Measurements from ENCODE around the gene EHBP1.
"Not testable (repeated sequence)": the region's sequence is repeated elsewhere in the genome, so short reads cannot be mapped to it uniquely, and the experiment has no call there.

The EHBP1 gene

DNA sequence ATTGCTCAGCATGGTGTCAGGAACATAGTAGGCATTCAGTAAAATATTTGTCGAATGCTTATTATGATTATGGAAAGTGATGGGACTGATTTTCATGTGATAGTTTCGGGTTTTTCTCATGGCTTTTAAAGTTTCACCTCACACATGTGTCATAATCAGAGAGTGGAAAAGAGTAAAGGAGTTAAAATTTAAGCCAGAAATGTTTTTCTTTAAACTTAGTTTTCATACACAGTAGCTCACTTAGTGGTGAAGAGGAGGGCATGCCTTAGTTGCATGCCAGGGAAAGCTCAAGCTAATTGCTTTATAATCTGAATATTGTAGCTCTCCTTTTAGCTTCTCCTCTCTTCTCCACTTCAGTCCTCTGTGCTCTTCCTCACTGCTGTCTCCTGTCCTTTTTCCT is 38.0 kb downstream of the EHBP1 start:
- TF ChIP-seq POLR2A (IDR thresholded peaks at IDR 0.05; ENCODE audit: extremely low read depth, insufficient read length) (no peak), MYC (IDR thresholded peaks at IDR 0.05; ENCODE audit: low read depth, low read length) (no peak)
- TF ChIP-seq, protein P1, sequence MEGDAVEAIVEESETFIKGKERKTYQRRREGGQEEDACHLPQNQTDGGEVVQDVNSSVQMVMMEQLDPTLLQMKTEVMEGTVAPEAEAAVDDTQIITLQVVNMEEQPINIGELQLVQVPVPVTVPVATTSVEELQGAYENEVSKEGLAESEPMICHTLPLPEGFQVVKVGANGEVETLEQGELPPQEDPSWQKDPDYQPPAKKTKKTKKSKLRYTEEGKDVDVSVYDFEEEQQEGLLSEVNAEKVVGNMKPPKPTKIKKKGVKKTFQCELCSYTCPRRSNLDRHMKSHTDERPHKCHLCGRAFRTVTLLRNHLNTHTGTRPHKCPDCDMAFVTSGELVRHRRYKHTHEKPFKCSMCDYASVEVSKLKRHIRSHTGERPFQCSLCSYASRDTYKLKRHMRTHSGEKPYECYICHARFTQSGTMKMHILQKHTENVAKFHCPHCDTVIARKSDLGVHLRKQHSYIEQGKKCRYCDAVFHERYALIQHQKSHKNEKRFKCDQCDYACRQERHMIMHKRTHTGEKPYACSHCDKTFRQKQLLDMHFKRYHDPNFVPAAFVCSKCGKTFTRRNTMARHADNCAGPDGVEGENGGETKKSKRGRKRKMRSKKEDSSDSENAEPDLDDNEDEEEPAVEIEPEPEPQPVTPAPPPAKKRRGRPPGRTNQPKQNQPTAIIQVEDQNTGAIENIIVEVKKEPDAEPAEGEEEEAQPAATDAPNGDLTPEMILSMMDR (IDR thresholded peaks at IDR 0.05; ENCODE audit: low read depth, low read length), result no peak
- TF ChIP-seq, protein P2, sequence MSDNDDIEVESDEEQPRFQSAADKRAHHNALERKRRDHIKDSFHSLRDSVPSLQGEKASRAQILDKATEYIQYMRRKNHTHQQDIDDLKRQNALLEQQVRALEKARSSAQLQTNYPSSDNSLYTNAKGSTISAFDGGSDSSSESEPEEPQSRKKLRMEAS (IDR thresholded peaks at IDR 0.05; ENCODE audit: low read depth, low read length), result no peak
- no peak for DNase-seq (ENCODE audit: low read depth)
- no peak overlapping the region for H3K4me3 ChIP-seq (ENCODE audit: low read depth, low read length)

DNA sequence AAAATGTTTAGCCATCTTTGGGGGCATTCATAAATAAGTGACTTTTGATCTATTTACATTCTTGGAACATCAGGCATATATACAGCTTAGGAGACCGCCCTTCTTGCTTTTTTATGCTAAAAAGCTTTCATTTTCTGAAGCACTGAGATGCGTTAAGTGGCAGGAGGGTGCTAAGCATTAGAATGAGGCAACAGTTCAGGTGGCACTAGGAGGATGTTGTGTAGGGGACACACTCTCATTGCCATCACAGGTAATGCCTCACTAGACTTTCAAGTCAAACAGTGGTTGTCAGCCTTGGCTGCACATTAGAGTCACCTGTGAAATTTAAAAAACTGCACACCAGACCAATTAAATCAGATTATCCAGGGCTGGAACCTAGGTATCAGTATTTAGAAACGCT is 39.1 kb downstream of the EHBP1 start:
- no peak overlapping the region for H3K4me3 ChIP-seq (ENCODE audit: low read depth, low read length)
- TF ChIP-seq MYC (IDR thresholded peaks at IDR 0.05; ENCODE audit: low read depth, low read length) (no peak), POLR2A (IDR thresholded peaks at IDR 0.05; ENCODE audit: extremely low read depth, insufficient read length) (no peak)
- TF ChIP-seq, protein P1 (IDR thresholded peaks at IDR 0.05; ENCODE audit: low read depth, low read length), result no peak
- TF ChIP-seq, protein P2 (IDR thresholded peaks at IDR 0.05; ENCODE audit: low read depth, low read length), result no peak
- no peak for DNase-seq (ENCODE audit: low read depth)

DNA sequence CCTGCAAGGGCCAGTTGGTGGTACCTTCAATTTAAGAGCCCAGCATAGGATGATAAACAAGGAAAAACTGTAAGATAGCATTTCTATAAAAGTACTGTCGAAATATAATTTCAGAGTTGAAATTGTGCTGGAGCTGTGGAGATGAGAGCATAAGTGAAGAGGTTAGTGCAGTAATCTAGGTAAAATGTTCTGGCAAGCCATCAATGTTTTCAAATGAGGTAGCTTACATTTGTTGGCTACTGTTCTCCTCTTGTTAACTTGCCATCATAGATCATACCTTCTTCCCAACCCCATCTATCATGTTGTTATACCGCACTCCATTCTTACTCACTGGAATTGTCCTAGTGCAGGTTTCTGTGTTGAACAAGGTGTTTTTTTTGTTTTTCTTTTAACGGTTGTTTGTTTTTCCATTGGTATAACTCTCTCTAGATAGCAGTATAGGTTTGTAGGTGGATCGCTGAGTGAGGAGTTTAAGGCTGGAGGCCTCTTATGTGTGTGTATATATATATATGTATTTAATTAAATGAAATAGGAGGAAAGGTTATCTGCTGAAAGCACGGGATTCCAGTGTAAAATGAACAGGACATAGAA is 40.5 kb downstream of the EHBP1 start:
- DNase-seq (ENCODE audit: low read depth), result no peak
- H3K4me3 ChIP-seq (ENCODE audit: low read depth, low read length), result no peak overlapping the region
- TF ChIP-seq, protein P1 (IDR thresholded peaks at IDR 0.05; ENCODE audit: low read depth, low read length), result no peak
- TF ChIP-seq POLR2A (IDR thresholded peaks at IDR 0.05; ENCODE audit: extremely low read depth, insufficient read length), result no peak
- TF ChIP-seq MYC (IDR thresholded peaks at IDR 0.05; ENCODE audit: low read depth, low read length), result no peak
- TF ChIP-seq, protein P2 (IDR thresholded peaks at IDR 0.05; ENCODE audit: low read depth, low read length), result no peak

DNA sequence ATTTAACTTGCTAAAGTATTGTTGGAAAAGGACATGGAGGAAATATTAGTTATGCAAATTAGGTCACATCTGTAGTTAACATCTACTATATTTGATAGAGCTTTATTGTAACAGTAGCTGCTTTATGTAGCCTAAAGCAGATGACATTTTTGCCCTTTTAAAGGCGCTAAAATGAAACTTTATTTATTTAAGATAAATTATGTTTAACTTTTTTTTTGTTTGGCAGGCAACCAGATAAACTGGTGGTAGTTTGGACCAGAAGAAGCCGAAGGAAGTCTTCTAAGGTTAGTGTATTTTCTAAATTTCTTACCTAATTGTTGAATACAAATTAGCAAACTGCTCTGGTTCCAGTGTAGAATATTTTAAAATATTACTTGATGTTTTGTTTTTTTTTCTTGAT is 41.7 kb downstream of the EHBP1 start:
- TF ChIP-seq MYC (IDR thresholded peaks at IDR 0.05; ENCODE audit: low read depth, low read length) (no peak), POLR2A (IDR thresholded peaks at IDR 0.05; ENCODE audit: extremely low read depth, insufficient read length) (no peak)
- TF ChIP-seq, protein P1 (IDR thresholded peaks at IDR 0.05; ENCODE audit: low read depth, low read length), result no peak
- TF ChIP-seq, protein P2 (IDR thresholded peaks at IDR 0.05; ENCODE audit: low read depth, low read length), result no peak
- H3K4me3 ChIP-seq (ENCODE audit: low read depth, low read length), result no peak overlapping the region
- DNase-seq (ENCODE audit: low read depth), result no peak

DNA sequence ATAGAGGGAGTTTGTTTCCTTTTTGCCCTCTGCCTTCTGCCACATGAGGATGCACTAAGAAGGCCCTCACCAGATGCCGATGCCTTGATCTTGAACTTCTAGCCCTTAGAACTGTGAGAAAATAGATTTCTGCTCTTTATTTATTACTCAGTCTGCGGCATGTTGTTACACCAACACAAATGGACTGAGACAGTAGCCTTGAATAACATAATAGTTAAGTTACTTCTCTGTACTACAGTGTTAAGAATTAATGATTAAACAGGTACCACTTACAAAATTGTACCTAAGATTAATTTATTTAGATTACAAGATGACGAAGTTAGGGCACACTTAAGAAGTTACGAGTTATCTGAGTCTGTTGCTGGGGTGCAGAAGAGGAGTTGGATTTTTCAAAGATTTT is 42.4 kb downstream of the EHBP1 start:
- TF ChIP-seq, protein P2 (IDR thresholded peaks at IDR 0.05; ENCODE audit: low read depth, low read length), result no peak
- TF ChIP-seq, protein P1 (IDR thresholded peaks at IDR 0.05; ENCODE audit: low read depth, low read length), result no peak
- no peak for TF ChIP-seq MYC (IDR thresholded peaks at IDR 0.05; ENCODE audit: low read depth, low read length)
- no peak for TF ChIP-seq POLR2A (IDR thresholded peaks at IDR 0.05; ENCODE audit: extremely low read depth, insufficient read length)
- DNase-seq (ENCODE audit: low read depth), result no peak
- H3K4me3 ChIP-seq (ENCODE audit: low read depth, low read length), result no peak overlapping the region

DNA sequence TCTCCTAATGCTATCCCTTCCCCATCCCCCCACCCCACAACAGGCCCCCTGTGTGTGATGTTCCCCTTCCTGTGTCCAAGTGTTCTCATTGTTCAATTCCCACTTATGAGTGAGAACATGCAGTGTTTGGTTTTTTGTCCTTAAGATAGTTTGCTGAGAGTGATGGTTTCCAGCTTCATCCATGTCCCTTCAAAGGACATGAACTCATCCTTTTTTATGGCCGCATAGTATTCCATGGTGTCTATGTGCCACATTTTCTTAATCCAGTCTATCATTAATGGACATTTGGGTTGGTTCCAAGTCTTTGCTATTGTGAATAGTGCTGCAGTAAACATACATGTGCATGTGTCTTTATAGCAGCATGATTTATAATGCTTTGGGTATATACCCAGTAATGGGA is 43.6 kb downstream of the EHBP1 start:
- DNase-seq (ENCODE audit: low read depth); H3K4me3 ChIP-seq (ENCODE audit: low read depth, low read length): not testable (repeated sequence)
